Activated gamma-delta T cell treated with anti-CD3 and anti-CD28 coated beads, Interleukin-2, amount 50 U/mL, for 16 hours (primary cell): ENCODE measurements around the gene MPP2.
"Not testable (repeated sequence)": the region's sequence is repeated elsewhere in the genome, so short reads cannot be mapped to it uniquely, and the experiment has no call there.

Source experiments
- DNase-seq: peaks from one replicate; pipeline ENCODE4 v3.0.0-alpha.2; 2020; ENCODE audit warnings: low read depth

The MPP2 gene

DNA sequence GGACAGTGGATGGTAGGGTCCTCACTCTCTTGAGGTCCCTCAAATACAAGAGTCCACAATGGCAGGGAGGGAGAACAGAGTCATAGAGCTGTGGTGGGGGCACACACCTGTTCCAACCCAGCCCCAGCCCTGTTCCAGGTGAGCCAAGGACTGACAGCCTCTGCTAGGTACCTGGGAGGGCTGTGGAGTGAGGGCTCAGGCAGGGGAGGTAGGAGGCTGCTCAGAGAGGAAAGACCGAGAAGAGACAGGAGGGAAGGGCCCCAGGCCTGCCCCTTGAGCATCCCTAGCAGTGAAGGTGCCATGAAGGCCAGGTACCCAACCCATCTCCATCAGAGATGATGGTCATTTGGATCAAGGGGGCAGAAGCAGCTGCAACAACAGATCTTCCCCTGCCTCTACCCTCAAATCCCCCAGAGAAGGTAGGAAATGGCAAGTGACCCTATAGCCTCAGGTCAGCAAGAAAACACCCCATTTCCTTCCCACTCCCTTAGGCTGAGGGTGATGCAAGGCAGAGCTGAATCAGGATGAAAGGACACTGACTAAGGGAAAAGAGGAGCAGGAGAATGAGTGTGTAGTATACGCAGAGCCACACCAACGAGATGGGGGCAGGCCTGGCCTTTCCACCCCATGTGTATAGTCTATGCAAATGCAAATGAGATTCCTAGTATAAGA, 31.7 kb downstream of the MPP2 start:
- DNase-seq = no peak

DNA sequence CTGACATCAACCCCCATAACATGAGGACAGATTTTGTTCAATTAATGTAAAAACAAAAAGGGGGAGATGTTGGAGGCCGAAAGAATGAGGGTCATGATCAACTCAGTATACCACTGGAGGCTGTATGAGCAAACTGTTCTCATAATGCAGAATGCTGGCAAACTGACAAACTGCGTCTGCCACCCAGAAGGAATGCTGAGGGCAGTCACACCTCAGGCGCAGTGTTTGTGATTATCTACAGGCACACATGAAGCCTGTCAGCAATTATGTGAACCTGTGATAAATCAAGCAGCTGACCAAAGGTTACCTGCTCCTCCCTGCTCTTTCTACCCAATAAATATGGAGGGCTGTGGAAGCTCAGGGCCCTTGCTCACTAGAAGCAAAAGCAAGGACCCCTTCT, 33.0 kb downstream of the MPP2 start:
- no peak for DNase-seq

DNA sequence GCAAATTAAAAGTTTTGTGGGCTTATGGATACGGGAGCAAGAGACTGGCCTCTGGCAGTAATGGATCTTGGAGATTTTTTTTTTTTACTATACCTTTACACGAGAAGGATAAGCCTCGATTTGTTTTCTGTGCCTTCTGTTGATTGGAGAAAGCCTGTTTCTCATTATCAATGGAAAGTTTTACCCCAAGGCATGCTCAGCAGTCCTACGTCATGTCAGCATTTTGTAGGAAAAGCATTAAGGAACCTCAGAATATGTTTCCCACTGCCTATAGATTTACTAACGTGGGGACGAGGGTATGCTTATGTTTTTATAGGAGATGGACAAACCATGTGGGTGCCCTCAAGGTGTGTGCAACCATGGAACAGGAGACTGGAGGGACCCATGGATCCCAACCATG, 33.5 kb downstream of the MPP2 start:
- no peak for DNase-seq

DNA sequence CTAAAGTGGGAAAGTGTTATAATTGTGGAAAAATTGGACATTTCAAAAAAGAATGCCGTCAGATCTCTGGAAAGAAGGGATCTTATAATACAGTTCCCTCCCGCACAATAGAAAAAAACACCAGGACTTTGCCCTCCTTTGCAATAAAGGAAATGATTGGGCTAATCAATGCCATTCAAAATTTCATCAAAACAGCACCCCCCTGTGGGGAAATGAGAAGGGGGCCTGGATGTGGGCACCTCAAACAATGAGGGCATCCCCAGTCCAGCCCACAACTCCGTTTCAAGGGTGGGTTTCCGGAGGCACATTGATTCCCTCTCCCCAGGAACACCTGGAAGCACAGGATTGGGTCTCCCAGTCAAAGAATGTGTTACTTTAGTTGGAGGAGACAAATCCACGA, 34.2 kb downstream of the MPP2 start:
- DNase-seq = no peak

DNA sequence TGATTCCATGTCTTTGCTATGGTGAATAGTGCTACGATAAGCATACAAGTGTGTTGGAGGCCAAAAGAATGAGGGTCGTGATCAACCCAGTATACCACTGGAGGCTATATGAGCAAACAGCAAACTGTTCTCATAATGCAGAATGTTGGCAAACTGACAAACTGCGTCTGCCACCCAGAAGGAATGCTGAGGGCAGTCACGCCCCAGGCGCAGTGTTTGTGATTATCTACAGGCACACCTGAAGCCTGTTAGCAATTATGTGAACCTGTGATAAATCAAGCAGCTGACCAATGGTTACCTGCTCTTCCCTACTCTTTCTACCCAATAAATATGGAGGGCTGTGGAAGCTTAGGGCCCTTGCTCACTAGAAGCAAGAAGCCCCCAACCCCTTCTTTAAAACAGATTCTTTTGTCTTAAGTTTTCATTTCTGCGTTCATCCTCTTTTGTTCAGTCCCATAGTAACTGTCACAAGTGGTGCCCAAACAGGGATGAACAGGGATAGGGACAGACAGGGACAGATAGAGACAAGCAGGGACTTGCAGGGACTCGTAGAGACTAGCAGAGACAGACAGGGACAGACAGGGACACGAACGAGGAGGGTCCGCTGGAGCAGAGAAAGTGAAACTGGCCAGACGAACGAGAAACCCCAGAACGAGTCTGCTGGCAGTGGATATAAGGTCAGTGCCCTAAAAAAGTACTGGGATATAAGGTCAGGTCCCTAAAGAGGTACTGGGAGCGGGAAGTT, 35.2 kb downstream of the MPP2 start:
- DNase-seq = no peak

DNA sequence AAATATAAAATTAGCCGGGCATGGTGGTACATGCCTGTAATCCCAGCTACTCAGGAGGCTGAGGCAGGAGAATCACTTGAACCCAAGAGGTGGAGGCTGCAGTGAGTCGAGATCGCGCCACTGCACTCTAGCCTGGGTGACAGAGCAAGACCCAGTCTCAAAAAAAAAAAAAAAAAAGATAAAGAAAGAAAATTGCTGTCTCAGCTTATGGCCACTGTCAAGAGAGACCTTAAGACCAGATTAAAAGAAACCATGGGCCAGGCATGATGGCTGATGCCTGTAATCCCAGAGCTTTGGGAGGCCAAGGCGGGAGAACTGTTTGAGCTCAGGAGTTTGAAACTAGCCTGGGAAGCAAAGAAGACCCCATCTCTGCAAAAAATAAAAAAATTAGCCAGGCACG, 38.3 kb downstream of the MPP2 start:
- not testable (repeated sequence) for DNase-seq

DNA sequence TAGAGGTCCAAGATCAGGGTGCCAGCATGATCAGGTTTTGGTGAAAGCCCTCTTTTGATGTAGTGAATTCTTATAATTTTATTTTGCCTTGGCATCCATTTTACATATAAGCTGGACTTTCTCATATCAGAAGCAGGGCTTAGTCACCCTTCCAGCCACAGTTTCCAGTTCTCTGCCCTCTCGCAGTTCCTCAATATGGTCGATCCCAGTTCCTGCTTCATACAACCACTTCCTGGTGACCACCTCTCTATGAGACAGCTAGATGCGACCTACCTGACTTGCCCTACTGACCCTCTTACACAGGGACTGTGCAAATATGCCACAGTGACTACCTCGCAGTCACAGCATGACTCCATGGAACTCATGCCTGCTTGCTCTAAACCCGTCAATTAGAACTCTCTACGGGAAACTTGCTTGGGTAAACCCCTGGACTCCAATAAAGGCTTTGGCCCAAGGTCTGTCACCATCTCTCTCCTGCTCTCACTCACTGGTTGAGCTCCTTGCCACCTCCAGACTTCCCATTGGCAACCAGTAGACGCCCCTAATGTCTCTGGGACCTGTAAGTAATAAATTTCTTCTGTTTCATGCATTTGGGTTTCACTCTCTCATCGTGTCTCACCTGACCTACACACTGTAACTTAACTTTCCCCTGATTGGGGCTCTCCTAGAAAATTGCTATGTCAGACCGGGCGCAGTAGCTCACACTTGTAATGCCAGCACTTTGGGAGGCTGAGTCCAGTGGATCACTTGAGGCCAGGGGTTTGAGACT, 38.9 kb downstream of the MPP2 start:
- no peak for DNase-seq

DNA sequence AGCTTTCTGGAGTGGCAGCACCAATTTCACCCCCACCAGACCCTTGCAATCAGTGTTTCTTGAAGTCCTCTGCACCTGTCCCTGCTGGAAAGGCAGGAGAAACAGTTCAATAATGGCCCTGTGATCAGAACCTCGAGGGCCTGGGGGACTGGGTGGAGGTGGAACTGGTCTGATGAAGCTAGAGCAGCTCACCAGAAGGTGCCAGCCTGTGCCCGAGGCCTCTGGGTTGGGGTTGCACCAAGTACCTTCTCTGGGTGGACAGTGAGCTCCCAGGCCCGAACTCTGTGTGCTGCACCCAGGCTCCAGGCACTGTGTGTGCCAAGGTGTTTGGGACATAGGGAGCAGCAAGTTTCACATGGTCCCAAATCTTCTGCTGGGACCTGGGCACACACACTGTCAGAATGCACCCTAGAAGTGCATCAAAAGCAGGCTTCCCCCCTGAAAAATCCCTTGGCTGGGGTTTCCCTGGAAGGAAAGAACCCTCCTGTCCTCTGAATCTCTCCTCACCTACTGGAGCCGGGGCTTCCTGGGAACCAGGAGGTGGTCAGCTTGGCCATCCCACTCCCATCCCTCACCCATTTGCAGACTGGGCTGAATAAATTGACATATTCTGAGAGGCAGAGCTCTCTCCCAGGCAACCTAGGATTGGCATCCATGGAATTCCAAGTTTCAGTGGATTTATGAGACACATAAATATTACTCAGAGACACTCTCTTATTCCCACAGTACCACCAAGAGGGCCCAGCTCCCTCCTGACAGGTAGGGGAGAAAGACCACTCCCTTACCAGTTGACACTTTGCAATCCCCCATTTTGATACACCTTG, 43.0 kb downstream of the MPP2 start:
- no peak for DNase-seq

DNA sequence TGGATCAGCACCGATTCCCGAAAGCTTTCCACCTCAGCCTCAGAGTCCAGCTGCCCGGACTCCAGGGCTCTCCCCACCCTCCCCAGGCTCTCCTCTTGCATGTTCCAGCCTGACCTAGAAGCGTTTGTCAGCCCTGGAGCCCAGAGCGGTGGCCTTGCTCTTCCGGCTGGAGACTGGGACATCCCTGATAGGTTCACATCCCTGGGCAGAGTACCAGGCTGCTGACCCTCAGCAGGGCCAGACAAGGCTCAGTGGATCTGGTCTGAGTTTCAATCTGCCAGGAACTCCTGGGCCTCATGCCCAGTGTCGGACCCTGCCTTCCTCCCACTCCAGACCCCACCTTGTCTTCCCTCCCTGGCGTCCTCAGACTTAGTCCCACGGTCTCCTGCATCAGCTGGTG, 45.4 kb downstream of the MPP2 start:
- DNase-seq = no peak

DNA sequence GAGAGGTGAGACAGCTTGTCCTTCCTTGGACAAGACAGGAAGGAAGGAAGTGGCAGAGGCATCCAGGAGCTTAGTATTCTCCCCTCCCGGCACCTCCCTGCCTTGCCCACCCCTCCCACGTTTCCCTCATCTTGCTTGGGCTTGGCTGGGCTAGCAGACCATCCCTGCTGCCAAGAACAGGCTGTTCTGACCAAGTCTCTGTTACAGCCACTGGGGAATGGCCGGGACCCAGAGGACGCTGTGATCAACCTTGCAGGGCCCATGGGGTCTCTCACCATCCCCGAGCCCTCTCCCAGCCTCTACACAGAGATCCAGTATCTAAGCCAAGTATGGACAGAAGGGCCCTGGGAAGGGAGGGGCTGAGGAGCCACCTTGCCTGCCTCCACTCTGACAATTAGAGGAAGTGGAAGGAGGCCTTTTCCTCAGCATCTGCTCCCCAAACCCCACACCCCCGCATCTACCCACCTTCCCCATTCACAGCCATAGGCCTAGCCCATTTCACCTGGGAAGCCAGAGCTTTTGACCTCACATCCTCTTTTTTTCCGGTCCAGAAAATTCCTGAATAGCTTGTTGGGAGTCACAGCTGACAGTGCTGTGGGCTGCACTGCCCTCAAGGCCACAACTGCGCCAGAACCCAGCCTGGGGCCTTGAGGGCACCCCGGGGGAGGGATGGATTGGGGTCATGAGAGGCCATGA, 46.3 kb downstream of the MPP2 start:
- no peak for DNase-seq

DNA sequence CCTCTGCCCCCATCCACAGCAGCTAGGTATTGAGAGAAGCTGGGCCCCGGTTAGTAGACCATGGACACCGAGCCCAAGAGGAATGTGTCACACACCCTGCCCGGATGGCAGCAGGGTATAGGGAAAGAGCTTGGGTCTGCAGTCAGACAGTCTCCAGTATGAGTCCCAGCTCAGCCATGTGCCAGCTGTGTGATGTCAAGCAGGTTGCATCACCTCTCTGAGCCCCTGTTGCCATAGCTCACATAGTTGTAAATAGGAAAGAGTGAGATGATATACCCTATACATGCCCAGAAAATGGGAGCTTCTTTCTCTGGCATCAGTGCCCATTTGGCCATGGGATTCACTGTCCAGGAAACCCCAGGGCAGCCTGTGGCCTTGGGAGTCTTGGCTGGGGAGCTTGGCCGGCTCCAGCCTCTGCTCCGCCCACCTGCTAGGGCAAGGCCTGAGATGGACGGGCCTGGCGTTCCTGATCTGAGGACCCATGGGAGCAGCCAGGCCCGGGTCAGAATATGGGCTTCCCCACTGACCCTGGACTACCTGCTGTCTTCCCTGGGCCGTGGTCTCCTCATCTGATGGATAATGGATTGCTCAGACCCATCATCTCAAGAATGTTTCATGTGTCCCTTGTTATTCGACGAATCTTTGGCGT, 47.1 kb downstream of the MPP2 start:
- DNase-seq = no peak

DNA sequence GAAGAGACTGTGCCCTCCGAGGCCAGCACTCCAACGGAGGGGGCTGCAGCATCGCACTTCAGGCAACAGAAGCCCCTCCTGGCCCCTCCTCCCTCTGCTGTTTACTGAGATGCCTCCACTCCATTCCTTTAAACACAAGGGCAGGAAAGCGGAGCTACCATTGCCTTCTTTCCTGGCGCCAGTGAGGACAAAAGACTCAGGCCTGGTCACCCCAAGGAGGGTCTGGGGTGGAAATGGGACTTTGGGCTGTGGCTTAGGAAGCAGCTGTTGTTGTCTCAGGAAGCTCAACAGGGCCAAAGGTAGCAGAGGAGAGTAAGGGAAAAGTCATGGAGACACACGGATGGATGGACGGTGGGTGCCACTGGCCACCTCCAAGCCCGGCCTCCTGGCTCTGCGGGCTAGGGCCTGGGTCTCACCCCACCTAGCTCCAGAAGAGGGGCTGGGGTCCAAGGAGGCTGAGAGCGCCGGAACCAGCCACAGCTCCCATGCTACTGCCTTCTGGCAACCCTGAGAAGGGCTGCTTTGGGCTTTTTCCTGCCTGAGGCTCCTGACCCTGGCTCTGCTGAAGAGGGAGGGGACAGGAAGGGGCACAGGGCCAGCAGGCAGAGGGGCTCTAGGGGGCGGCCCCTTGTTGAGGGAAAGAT, 49.3 kb downstream of the MPP2 start:
- no peak for DNase-seq

DNA sequence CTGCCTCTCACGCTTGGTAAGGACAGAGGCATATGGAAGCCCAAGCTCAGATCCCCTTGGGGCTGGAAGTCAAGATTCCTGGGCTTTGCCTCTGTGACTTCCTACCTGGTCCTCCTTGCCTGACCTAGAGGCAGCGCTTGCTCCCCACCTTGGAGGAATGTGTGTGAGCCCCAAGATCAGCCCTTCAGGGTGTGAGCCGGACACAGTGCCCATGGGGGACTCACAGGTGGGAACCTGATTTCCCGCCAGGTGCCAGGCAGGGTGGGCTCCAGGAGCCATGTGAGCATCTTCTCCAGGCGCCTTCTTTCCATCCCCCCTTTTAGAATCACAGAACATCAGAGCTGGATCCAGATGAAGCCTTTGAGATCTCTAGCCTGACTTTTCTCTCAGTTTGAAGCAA, 50.2 kb downstream of the MPP2 start:
- no peak for DNase-seq

DNA sequence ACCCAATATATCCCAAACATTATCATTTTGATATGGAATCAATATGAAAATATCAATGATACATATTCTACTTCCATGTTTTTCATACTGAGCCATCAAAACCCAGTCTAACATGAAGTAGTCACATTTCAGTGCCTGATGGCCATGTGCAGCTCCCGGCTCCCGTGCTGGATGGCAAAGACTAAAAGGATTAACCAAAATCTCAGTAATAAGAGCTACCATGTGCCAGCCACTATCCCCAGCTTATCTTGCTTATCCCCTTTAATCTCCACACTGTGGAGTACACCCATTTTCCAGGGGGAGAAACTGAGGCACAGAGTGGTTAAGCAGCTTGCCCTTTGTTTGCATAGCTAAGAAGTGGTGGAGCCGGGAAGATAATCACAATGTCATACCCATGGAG, 51.2 kb downstream of the MPP2 start:
- no peak for DNase-seq

DNA sequence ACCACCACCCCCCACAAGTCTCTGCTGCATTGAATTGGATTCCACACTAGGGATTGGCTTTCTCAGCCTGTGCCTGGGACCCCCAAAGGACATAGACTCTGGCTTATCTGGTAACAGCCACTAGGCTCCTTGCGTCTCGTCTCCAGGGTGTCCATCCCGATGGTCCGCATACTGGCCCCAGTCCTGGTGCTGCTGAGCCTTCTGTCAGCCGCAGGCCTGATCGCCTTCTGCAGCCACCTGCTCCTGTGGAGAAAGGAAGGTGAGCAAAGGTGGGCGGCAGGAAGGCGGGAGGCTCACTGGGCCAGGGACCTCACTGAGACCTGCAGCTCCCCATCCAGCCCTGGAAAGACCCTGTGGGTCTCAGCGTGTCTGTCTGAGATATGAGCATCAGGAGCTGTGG, 52.3 kb downstream of the MPP2 start:
- DNase-seq = no peak

DNA sequence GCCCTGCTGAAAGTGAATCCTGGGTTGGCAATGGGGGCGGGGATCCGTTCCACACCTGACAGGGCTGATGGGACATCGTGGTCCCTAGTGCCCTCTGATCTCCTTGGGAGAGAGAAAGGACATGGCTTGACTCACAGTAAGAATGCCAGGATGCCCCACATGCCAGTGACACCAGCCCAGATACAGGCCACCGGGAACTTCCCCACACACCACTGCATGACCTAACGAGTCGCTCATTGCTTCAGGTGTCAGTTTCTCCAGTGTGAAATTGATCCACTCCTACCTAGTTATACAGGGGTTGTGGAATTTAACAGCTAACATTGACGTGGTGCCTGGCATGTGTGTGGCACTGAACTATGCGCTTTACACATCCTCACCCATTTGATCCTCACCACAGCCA, 52.8 kb downstream of the MPP2 start:
- no peak for DNase-seq

DNA sequence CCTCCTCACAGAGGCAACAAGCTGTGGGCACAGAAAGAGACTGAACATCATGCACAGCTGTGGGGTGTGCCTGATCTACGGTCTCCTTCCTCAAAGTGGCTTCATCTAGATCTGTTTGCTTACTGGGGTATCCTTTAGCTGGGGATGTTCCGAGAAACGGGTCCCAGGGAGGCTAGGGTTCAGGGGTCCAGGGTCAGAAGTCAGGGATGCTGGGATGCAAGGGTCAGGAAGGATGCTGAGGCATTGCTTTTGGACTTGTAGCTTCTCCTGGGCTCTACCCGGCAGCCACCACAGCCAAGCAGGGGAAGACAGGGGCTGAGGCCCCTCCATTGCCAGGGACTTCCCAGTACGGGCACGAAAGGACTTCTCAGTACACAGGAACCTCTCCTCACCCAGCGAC, 53.8 kb downstream of the MPP2 start:
- no peak for DNase-seq

DNA sequence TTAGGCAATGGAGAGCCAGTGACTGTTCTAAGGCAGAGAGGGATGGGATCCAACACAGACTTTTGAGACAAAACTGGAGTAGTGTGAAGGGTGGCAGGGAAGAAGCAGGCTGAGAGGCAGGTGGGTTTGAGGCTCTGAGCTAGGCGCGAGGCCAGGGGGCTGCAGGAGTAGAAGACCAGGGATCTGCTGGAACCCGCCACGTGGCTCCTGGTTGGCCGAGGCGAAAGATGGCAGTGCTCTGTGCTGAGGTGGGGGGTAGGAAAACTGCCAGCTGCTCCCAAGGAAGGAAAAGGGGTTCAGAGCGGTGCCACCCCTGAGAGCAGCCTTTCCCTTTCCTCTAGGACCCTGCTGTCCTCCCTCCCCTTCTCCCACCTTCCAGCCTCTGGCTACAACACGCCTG, 54.8 kb downstream of the MPP2 start:
- no peak for DNase-seq

DNA sequence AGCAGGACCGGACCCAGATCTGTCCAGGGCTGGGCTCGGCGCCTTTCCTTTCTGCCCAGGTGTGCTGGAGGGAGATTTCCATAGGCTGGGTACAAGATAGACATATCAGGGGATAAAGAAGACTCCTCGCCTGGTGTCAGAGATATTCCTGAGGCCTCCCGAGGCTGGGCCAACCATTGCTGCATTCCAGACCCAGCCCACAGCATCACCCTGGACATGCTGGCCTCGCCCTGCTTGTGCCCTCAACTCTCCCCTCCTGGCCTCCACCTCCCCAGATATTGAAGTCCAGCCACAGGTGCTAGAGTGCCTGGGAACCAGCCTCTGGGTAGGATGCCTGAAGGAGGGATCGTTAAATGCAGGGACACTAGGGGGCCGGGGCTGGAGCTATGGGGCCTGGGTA, 58.2 kb downstream of the MPP2 start:
- DNase-seq = no peak

DNA sequence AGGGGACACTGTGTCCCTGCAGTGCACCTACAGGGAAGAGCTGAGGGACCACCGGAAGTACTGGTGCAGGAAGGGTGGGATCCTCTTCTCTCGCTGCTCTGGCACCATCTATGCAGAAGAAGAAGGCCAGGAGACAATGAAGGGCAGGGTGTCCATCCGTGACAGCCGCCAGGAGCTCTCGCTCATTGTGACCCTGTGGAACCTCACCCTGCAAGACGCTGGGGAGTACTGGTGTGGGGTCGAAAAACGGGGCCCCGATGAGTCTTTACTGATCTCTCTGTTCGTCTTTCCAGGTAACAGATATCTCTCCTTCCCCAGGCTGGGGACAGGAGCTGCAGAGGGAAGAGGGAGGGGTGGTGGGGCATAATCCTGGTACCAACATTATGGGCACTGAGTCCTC, 58.7 kb downstream of the MPP2 start:
- DNase-seq = no peak

DNA sequence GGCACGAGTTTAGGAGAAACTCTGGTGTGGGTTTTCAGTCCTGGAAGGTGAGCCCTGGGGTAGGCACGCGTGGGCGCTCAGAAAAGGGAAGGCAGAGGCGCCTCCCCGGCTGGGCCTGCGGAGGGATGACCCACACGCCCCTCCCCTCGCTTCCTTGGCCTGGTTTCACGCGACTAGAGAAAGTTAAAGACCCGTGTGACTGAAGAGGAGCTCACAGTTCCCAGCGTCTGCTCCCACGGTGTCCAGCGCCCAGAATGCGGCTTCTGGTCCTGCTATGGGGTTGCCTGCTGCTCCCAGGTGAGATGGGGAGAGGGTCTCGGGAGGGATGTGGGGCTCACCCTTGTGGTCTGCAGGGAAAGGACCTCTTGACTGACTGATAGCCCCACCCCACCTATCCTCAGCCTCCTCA, 60.4 kb downstream of the MPP2 start, which contains the start of gene CD300LG:
Gene CD300LG, plus strand, starts transcription at position 214 of the 409 bp plus-strand sequence. Its CDS starts 41 bp downstream, at position 255.
- no peak for DNase-seq
